Measurements from ENCODE around the gene NRG2. TPM values are rescaled to one million over a fixed set of nuclear protein-coding genes. Genes with fewer than 3 reads are reported as not detected.

The NRG2 gene
- total and polyA plus RNA-seq, 2 donors (not counting 3 experiments of a cell fraction or from before 2014, with no cell fraction given), result 0.26 to 0.42 TPM

DNA sequence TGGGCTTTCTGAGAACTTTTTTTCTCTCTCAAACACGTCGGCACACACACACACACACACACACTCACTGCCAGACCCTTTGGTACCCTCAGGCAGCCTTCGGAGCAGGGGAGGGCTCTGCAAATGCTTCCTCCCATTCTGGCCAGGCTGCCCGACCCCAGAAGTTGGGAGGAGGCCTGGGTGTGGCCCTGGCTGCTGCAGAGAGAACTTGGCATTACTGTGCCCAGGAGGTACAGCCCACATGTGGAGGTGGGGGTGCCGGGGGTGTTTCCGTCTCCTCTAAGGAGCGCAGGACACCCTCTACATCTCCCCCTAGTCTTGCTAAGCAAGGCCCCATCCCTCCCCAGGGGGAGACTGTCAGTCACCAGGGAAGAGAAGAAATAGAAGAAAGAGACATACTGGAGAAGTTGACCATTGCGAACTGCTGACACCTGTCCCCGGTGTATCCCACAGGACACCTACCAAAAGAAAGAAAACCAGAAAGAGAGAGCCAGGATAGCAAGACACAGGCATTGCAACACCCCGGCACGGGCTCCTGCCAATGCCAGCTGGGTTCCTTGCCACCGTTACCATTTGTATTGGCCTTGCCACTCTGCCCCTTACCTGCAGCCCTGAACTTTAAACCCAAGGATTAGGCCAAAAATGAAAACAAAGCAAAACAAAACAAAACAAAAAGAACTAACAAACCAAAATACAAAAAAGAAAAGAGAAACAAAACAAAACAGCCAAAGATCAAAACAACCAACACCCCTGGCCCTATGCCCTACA is 178.2 kb downstream of the NRG2 start:
- no peak for TF ChIP-seq GATA2 (IDR thresholded peaks at IDR 0.05; ENCODE audit: insufficient read depth, insufficient read length, low read depth, low read length)
- TF ChIP-seq MAX (IDR thresholded peaks at IDR 0.05; ENCODE audit: insufficient read depth, insufficient read length), result no peak
- no peak for TF ChIP-seq JUN (IDR thresholded peaks at IDR 0.05; ENCODE audit: borderline replicate concordance, insufficient read depth, insufficient read length, low read depth)
- TF ChIP-seq MYC (IDR thresholded peaks at IDR 0.05; ENCODE audit: low read depth, low read length), result no peak
- no peak for TF ChIP-seq EZH2 (IDR thresholded peaks at IDR 0.05; ENCODE audit: borderline replicate concordance, low read depth, low read length, severe bottlenecking)
- TF ChIP-seq POLR2AphosphoS5 (IDR thresholded peaks at IDR 0.05; ENCODE audit: insufficient read depth, low read depth, low read length), result no peak
- no peak for TF ChIP-seq FOS (IDR thresholded peaks at IDR 0.05; ENCODE audit: borderline replicate concordance, insufficient read depth, low read length)
- TF ChIP-seq POLR2A (IDR thresholded peaks at IDR 0.05; ENCODE audit: low read depth, low read length), result no peak
- no peak for TF ChIP-seq CTCF (IDR thresholded peaks at IDR 0.05; ENCODE audit: extremely low read depth in 1 of 2, insufficient read depth in 1 of 2, low read depth in 1 of 2, low read length in 2 of 2)
- ChIA-PET CTCF (interaction anchor here (0.7 to 3.2 kb wide), 2 partner anchors 9 to 78 kb away, joined by 3 to 36 read pairs; no protein-coding TSS in a partner anchor), POLR2A (no interaction called here)
- H3K9me1 ChIP-seq (replicated peaks; ENCODE audit: control insufficient read depth, extremely low read depth, insufficient read depth, low read length), result no peaks in the 10 kb centered on the region
- BruUV-seq (replicated peaks), result no TSS peak
- DNase-seq (ENCODE audit: low read depth, low spot score) (no peak), FAIRE-seq (no peak)
- dilution Hi-C loops (cut with MboI; ENCODE audit: extremely low pct_ligation_motif_present, low sequenced_read_pairs) (no loop called here), intact Hi-C loops (cut with micrococcal nuclease) (loop anchor here (1.0 to 5.0 kb wide), 4 partner anchors 21 to 292 kb away; no protein-coding TSS in a partner anchor)
- no peaks in the 10 kb centered on the region for H4K20me1 ChIP-seq (replicated peaks; ENCODE audit: control insufficient read depth, extremely low read depth, insufficient read depth, low read length)
- no peak overlapping the region for H2AFZ ChIP-seq (ENCODE audit: low read depth, low read length)
- no peaks in the 10 kb centered on the region for H3K79me2 ChIP-seq (ENCODE audit: control insufficient read depth, insufficient read depth, low read length)
- no peaks in the 10 kb centered on the region for H3K9me3 ChIP-seq (replicated peaks; ENCODE audit: control insufficient read depth, insufficient read depth, low read length)
- H3K4me2 ChIP-seq (ENCODE audit: insufficient read depth, low read length), result no peak overlapping the region
- H3K4me1 ChIP-seq (ENCODE audit: control insufficient read depth, extremely low read depth, insufficient read depth, low read length), result no peaks in the 10 kb centered on the region
- no peak overlapping the region for H3K9ac ChIP-seq (replicated peaks; ENCODE audit: extremely low read depth, insufficient read depth, low read length)
- H3K4me3 ChIP-seq (replicated peaks in 1 of 3; ENCODE audit: insufficient read depth in 1 of 3, low read depth in 1 of 3, low read length in 3 of 3), result no peak overlapping the region
- H3K27me3 ChIP-seq (ENCODE audit: control insufficient read depth in 2 of 2, insufficient read depth in 2 of 2, low read length in 2 of 2), result peaks cover 6 to 12% of the 10 kb centered on the region in 2 experiments
- H3K27ac ChIP-seq (ENCODE audit: insufficient read depth, low read depth, low read length), result no peak overlapping the region
- H3K36me3 ChIP-seq (ENCODE audit: control insufficient read depth in 2 of 2, extremely low read depth in 1 of 2, insufficient read depth in 2 of 2, low read length in 2 of 2), result no peaks in the 10 kb centered on the region

Data from endothelial cell of umbilical vein (primary cell).